Measurements from ENCODE around the gene ZNF622.
A peak's percentile ranks its signal among the peaks of the same experiment; 100 is the strongest.
"Not testable (repeated sequence)": the region's sequence is repeated elsewhere in the genome, so short reads cannot be mapped to it uniquely, and the experiment has no call there.

ZNF622 gene

GRCh38 chr5:16477541-16477940 lies 11.9 kb upstream of the ZNF622 start:
- DNase-seq = no peak

DNA sequence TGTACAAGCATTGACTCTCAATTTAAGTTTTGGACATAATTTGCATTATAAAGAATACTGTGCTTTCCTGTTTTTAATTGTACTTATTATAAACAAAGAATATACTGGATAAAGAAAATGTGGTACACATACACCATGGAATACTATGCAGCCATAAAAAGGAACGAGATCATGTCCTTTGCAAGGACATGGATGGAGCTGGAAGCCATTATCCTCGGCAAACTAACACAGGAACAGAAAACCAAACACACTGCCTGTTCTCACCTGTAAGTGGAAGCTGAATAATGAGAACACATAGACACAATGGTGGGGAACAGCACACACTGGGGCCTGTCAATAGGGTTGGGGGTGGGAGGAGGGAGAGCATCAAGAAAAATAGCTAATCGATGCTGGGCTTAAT lies 10.8 kb upstream of the ZNF622 start:
- not testable (repeated sequence) for DNase-seq

DNA sequence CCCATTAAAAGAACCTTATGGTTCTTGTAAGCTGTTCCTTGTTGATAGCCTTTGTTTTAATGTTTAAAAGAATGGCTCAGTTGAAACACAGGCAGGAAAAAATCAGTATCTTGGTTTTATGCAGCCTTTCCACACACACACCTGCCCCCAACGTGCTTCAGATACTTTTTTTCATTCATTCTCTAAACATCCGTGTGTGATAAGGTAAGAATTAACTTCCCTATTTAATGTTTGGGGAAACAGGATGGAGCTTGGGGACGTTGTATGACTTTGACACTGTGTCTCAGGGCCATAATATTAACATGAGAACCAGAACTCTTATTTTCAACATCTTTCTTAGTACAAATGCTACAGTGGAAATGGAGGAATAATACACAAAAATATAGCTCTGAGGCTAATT lies 5.8 kb upstream of the ZNF622 start:
- no peak for DNase-seq

DNA sequence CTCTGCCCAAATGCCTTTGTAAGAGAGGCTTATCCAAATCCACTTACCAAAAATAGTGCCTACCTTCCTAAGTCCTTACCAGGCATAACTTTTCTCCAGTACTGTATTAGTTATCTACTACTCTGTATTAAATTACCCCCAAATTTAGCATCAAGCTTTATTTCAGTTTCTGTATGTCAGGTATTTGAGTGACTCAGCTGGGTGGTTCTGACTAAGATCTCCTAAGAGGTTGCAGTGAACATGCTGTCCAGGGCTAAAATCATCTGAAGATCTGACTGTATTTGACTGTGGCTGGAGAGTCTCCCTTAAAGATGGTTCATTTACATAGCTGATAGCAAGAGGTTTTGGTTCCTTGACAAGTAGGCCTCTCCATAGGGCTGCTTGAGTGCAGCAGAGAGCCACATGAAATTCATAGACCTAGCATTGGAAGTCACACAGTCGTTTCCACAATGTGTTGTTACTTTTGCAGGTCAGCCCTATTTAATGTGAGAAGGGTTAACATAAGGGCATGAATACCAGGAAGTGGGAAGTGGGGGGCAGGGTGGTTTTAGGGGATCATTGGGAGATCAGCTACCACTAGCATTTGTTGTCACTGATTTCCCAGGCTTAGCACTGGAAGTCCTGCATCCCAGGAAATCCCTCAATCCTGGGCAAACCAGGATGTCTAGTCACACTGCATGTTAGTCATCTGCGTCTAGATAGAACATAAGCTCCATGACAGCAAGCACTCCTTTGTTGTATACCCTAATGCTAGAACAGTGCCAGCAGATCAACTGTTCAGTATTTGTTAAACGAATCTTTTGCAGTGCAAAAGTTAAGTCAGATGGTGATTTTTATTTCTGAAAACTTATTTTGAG lies 2.0 kb upstream of the ZNF622 start:
- DNase-seq = no peak

DNA sequence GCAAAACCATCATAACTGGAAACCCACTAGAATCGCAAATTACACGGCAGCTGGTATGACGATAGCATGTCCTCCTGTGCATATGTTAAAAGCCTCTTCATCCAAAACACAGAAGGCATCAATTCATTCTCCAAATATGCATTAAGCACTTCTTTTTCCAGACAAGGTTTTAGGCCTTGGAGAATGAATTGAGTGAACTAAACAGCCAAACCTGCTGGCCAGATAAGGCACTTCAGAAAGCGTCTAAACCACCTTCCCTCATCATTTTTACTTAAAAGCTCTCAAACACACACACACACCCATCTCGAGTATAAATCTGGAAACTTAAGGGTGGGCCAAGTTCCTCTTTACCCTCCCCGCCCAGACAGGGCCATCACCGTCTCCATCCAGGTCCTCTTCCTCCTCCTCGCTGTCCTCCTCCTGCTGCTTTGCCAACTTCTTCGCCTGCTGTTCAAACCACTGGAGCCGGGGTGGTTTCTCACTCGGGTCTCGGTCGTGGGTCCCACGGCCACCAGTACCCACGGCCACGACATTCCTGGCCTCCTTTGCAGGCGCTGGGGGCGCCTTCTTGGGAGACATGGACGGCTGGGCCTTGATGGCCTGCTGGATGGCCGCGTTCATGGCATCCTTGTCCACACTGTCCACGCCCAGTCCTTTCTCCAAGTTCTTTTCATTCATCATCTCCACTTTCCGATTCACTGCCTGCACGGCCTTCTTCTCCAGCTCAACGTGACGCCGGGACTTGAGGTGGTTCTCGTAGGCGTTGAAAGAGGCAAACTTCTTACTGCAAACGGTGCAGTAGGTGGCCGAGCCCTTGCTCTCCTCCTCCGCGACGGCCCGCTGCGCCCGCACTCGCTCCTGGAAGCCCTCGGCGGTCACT lies 696 bp downstream of the ZNF622 start:
- no peak for DNase-seq

DNA sequence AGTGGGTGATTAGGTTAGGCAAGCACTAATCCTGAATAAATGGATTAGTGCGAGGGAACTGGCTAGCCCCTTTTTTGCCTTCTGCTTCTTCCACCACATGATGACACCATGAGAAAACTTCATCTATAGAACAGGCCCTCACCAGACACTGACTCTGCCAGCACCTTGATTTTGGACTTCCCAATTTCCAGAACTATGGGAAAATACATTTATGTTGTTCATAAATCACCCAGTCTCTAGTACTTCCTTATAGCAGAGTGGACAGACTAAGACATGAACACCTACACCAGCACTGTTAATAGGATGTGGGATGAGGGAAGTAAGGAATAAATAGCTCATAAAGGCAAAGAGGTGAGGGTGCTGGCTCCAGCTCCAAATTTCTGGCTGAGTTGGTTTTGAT lies 1.4 kb downstream of the ZNF622 start:
- no peak for DNase-seq

DNA sequence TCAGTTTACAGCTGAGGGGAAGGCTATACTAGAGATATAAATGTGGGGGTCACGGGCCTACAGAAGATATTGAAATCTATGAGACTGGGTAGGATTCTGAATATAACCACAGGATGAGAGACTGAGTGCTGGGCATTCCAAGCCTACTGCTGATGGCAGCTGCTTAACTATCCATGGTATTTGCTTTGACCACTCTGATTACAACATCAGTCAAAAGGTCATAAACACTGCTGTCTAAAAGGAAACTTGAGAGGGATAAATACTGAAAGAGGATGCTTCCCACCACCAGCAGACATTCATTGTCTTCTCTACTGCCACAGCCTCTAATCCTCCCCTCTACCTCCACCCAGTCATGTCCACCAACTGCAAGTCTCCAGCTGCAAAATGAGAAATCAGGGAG lies 3.8 kb downstream of the ZNF622 start:
- no peak for DNase-seq

- DNase-seq = no peak
These were observed 4.6 kb downstream of the ZNF622 start for GRCh38 chr5:16461026-16461425.

GRCh38 chr5:16459451-16459850 lies 6.1 kb downstream of the ZNF622 start:
- no peak for DNase-seq

DNA sequence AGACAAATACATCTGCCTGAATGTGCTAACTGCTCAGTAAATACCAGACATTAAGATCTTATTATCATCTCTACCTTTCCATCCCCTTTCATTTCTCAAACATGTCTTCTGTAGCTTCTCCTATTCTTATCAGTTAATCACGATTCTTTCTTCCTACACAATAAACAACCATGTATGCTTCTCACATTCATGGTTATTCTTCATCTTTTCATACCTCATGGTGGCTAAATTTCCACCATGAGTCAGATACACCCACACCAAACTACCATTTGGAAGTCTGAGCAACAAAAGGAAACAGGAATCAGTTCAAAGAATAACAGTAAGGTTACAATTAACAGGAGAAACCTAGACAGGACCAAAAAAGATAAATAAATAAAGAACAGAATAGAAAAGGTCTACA lies 7.7 kb downstream of the ZNF622 start:
- DNase-seq = no peak

DNA sequence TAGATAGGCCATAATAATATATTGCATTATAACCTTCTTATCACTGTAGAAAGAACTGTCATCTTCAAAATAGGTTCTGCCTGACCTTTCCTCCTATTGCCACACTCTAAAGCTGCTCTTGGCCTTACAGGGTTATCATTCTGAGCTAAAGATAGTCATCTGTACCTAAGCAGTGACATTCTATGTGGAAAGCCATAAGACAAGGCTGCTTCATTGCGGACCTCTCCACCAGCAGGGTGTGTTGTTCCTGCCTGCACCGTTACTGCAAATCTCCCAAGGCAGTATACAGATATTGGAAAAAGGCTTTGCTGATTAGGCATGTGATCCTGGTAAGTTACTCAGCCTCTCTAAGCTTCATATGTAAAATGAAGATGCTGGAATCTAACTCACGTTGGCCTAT lies 8.1 kb downstream of the ZNF622 start:
- no peak for DNase-seq

- DNase-seq = peak; percentile 42 to 77
These were observed 9.3 kb downstream of the ZNF622 start for GRCh38 chr5:16456103-16456832.

GRCh38 chr5:16455668-16456067 lies 9.9 kb downstream of the ZNF622 start:
- DNase-seq = no peak

- no peak for DNase-seq
These were observed 10.9 kb downstream of the ZNF622 start for GRCh38 chr5:16454686-16455085.

- no peak for DNase-seq
These were observed 12.0 kb downstream of the ZNF622 start for GRCh38 chr5:16453609-16454008.

DNA sequence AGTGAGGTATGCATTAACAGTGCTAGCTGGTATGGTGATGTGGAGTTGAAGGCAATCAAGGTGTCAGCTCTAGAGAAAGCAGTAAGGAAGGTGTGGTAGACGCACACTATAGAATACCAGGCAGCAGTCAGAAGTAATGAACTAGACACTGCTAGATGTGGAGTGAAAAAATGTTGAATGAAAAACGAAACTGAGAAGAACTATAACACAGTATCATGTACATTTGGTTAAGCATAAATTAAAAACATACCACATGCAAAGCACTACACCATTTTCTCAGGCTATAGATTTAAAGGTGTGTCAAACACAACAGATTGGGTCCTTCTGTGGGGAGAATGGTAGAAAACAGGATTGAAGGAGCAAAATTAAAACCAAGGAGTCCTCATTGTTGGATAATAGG lies 15.4 kb downstream of the ZNF622 start:
- no peak for DNase-seq

GRCh38 chr5:16446993-16447392 lies 18.6 kb downstream of the ZNF622 start:
- DNase-seq = no peak

DNA sequence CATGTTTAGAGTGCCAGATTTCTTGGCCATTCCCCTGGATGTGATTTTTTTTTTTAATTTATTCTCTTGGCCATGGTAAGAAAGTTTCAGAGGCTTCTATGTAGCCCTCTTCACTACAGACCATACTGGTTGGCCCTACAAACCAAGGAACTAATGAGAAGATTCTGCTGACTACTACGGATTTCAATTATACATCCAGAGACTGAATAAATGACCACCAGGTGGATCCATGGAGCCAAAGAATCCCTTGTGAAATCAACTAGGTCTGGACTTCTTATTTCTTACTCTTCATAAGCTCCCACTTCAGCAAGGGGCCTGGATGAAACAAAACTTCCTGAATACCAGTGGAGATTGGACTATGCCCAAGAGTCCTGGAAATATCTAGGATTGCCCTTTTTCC lies 27.6 kb downstream of the ZNF622 start:
- DNase-seq = no peak

DNA sequence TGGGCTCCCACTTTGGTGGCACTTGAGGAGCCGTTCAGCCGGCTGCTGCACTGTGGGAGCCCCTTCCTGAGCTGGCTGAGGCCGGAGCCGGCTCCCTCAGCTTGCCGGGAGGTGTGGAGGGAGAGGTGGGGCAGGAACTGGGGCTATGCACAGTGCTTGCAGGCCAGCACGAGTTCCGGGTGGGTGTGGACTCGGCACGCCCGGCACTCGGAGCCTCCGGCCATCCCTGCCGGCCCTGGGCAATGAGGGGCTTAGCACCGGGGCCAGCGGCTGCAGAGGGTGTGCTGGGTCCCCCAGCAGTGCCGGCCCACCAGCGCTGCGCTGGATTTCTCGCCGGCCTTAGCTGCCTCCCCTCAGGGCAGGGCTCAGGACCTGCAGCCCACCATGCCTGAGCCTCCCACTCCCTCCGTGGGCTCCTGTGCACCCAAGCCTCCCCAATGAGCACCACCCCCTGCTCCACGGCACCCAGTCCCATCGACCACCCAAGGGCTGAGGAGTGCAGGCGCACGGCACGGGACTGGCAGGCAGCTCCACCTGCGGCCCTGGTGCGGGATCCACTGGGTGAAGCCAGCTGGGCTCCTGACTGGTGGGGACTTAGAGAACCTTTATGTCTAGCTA lies 29.4 kb downstream of the ZNF622 start:
- DNase-seq = not testable (repeated sequence)

DNA sequence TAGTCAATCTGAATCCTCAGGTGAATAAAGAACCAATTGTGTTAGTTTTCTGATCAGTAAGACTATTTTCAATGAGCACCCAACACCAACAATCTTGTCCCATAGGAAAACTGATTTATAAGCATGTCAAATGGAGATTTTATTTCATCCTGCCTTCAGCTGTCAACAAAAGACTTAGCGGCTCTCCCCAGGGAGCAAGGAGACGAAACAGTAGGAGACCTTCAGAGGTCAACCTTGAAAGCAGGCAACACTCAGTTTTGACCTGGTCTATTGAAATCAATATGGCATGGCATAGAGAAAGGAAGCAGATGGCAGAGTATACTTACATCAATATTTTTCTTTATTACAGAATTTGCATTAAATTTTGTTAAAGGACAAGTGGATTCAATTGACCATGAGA lies 34.1 kb downstream of the ZNF622 start:
- DNase-seq = no peak

DNA sequence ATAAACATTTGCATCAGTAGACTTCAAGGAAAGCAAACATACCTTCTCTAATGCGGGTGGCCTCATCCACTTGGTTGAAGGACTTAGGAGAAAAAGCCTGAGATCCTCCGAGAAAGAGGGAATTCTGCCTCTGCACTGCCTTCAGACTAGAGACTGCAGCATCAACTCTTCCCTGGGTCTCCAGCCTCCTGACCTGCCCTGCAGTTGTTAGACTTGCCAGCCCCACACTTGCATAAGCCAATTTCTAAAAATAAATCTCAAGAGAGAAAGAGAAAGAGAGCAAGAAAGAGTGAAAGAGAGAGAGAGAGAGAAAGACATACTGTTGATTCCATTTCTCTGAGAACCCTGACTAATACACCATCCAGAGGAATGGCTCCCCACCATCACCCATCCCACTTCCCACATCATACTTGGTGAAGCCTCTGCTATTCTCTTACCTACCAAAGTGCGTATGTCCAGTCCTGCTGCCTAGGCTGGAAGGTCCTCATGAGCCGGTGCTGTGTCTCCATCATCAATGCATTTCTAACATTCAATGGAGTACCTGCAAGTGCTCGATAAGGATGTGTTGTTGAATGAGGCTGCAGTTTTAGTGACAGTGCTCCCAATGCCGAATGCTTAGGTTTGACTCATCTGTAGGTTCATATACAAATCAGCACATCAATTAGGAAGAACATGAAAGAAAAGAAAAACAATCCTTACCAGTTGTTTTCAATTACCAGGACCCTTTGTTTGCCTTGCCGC lies 35.1 kb downstream of the ZNF622 start:
- no peak for DNase-seq

DNA sequence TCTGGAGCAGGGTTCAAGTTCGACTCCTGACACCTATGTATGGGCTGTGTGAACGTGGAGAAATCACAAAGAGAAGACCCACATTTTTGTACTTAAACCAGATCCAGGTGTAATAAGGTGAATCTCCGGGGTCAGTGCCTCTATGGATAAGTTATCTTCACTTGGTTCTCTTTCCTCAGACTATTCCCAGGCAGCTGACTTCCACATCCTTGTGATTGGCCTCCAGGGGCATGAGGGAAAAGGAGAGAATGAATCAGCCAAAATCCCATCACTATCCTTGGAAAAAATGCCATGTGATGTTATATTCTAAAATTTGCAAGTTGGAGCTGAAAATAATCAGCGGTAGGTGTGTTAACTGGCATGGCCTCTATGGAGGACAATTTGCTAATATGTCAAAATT lies 37.2 kb downstream of the ZNF622 start:
- DNase-seq = no peak

Data from CD4-positive, alpha-beta T cell treated with Interleukin-4 for 1 hour (primary cell).